Measurements from ENCODE around the gene ZNF48.

Gene ZNF48

GRCh38 chr16:30446203-30446595 lies 51.0 kb downstream of the ZNF48 start:
- H3K4me3 ChIP-seq (ENCODE audit: low read depth in 1 of 2, low read length in 1 of 2) = peak overlapping the region; percentile 92 to 98
- no peaks in the 10 kb centered on the region for H3K36me3 ChIP-seq
- H3K27me3 ChIP-seq = no peaks in the 10 kb centered on the region
- TF ChIP-seq CTCF (IDR thresholded peaks at IDR 0.05) = no peak
- peaks cover 30 to 31% of the 10 kb centered on the region in 2 experiments for H3K4me1 ChIP-seq (ENCODE audit: control insufficient read depth in 1 of 2, insufficient read depth in 1 of 2, low read depth in 1 of 2, low read length in 1 of 2)
- H3K9me3 ChIP-seq = no peaks in the 10 kb centered on the region
- peak overlapping the region; percentile 92 for H3K27ac ChIP-seq

GRCh38 chr16:30447512-30448226 lies 52.4 kb downstream of the ZNF48 start:
- no peak overlapping the region for H3K27ac ChIP-seq
- peaks cover 30 to 31% of the 10 kb centered on the region in 2 experiments for H3K4me1 ChIP-seq (ENCODE audit: control insufficient read depth in 1 of 2, insufficient read depth in 1 of 2, low read depth in 1 of 2, low read length in 1 of 2)
- no peak for TF ChIP-seq CTCF (IDR thresholded peaks at IDR 0.05)
- H3K36me3 ChIP-seq = no peaks in the 10 kb centered on the region
- H3K9me3 ChIP-seq = no peaks in the 10 kb centered on the region
- no peak overlapping the region for H3K4me3 ChIP-seq (ENCODE audit: low read depth in 1 of 2, low read length in 1 of 2)
- no peaks in the 10 kb centered on the region for H3K27me3 ChIP-seq

GRCh38 chr16:30449116-30449435 lies 53.9 kb downstream of the ZNF48 start:
- no peaks in the 10 kb centered on the region for H3K9me3 ChIP-seq
- H3K27ac ChIP-seq = no peak overlapping the region
- peaks cover 22 to 25% of the 10 kb centered on the region in 2 experiments for H3K4me1 ChIP-seq (ENCODE audit: control insufficient read depth in 1 of 2, insufficient read depth in 1 of 2, low read depth in 1 of 2, low read length in 1 of 2)
- H3K4me3 ChIP-seq (ENCODE audit: low read depth in 1 of 2, low read length in 1 of 2) = no peak overlapping the region
- no peaks in the 10 kb centered on the region for H3K27me3 ChIP-seq
- no peak for TF ChIP-seq CTCF (IDR thresholded peaks at IDR 0.05)
- no peaks in the 10 kb centered on the region for H3K36me3 ChIP-seq

All from neutrophil (primary cell).